Measurements from ENCODE around the gene CD4.

The CD4 gene

GRCh38 chr12:6757028-6757690 is 32.2 kb upstream of the CD4 start:
- Mint-ChIP-seq H3K4me3 (no peak overlapping the region), H3K9me3 (no peaks in the 10 kb centered on the region), H3K4me1 (peaks cover 14% of the 10 kb centered on the region), H3K27ac (no peak overlapping the region), H3K36me3 (no peaks in the 10 kb centered on the region), H3K27me3 (peaks cover 7% of the 10 kb centered on the region)
- DNase-seq (ENCODE audit: low spot score in 2 of 2) (no peak), ATAC-seq (ENCODE audit: low read depth) (no peak)

- Mint-ChIP-seq H3K27me3 (peaks cover 10% of the 10 kb centered on the region), H3K4me1 (peaks cover 11% of the 10 kb centered on the region), H3K9me3 (no peaks in the 10 kb centered on the region), H3K27ac (no peak overlapping the region), H3K36me3 (peaks cover 2% of the 10 kb centered on the region), H3K4me3 (no peak overlapping the region)
- ATAC-seq (ENCODE audit: low read depth) (peak; percentile 16), DNase-seq (ENCODE audit: low spot score in 2 of 2) (no peak)
These were observed 30.7 kb upstream of the CD4 start for GRCh38 chr12:6758506-6759095.

GRCh38 chr12:6759741-6760140 is 29.6 kb upstream of the CD4 start:
- ATAC-seq (ENCODE audit: low read depth): no peak
- Mint-ChIP-seq H3K27ac (no peak overlapping the region), H3K27me3 (peaks cover 18% of the 10 kb centered on the region)

GRCh38 chr12:6763380-6763779 is 25.9 kb upstream of the CD4 start:
- Mint-ChIP-seq H3K27ac (no peak overlapping the region), H3K27me3 (peaks cover 26% of the 10 kb centered on the region), H3K36me3 (peaks cover 2% of the 10 kb centered on the region), H3K4me3 (no peak overlapping the region), H3K4me1 (peaks cover 28% of the 10 kb centered on the region), H3K9me3 (no peaks in the 10 kb centered on the region)
- DNase-seq (ENCODE audit: low spot score in 2 of 2) (no peak), ATAC-seq (ENCODE audit: low read depth) (no peak)

More at GRCh38 chr12:6759741-6760140, 29.6 kb upstream of the CD4 start:
- no peak for DNase-seq (ENCODE audit: low spot score in 2 of 2)
- peaks cover 2% of the 10 kb centered on the region for H3K36me3 Mint-ChIP-seq
- H3K9me3 Mint-ChIP-seq: no peaks in the 10 kb centered on the region
- no peak overlapping the region for H3K4me3 Mint-ChIP-seq
- peaks cover 19% of the 10 kb centered on the region for H3K4me1 Mint-ChIP-seq

- DNase-seq (ENCODE audit: low spot score in 2 of 2) (peak in 1 of 2 donors; percentile 49), ATAC-seq (ENCODE audit: low read depth) (peak; percentile 78)
- Mint-ChIP-seq H3K27me3 (peaks cover 29% of the 10 kb centered on the region), H3K4me3 (peak overlapping the region; percentile 37), H3K9me3 (no peaks in the 10 kb centered on the region), H3K27ac (no peak overlapping the region), H3K4me1 (peaks cover 22% of the 10 kb centered on the region), H3K36me3 (peaks cover 2% of the 10 kb centered on the region)
These were observed 25.1 kb upstream of the CD4 start for GRCh38 chr12:6764011-6764828.

- ATAC-seq (ENCODE audit: low read depth): no peak
- no peak for DNase-seq (ENCODE audit: low spot score in 2 of 2)
- Mint-ChIP-seq H3K27me3 (peaks cover 35% of the 10 kb centered on the region), H3K9me3 (no peaks in the 10 kb centered on the region), H3K4me3 (peak overlapping the region; percentile 62), H3K27ac (peak overlapping the region; percentile 0), H3K36me3 (peaks cover 2% of the 10 kb centered on the region), H3K4me1 (peaks cover 22% of the 10 kb centered on the region)
These were observed 24.2 kb upstream of the CD4 start for GRCh38 chr12:6765048-6765633.

GRCh38 chr12:6765634-6766581 is 23.4 kb upstream of the CD4 start, which contains the start of gene PTMS:
TSS of gene PTMS (plus strand) at chr12:6766363. CDS start at chr12:6766706, 343 bp downstream.
- ATAC-seq (ENCODE audit: low read depth) (peak; percentile 9), DNase-seq (ENCODE audit: low spot score in 2 of 2) (no peak)
- Mint-ChIP-seq H3K27ac (peak within 1 kb of the TSS; percentile 49), H3K4me3 (peak within 1 kb of the TSS; percentile 93), H3K9me3 (no peaks in the 10 kb centered on the region), H3K27me3 (peaks cover 40% of the 10 kb centered on the region), H3K36me3 (peaks cover 2% of the 10 kb centered on the region), H3K4me1 (peaks cover 22% of the 10 kb centered on the region)

- H3K36me3 Mint-ChIP-seq: peaks cover 2% of the 10 kb centered on the region
- H3K27me3 Mint-ChIP-seq: peaks cover 43% of the 10 kb centered on the region
- no peaks in the 10 kb centered on the region for H3K9me3 Mint-ChIP-seq
- peaks cover 23% of the 10 kb centered on the region for H3K4me1 Mint-ChIP-seq
- peak overlapping the region; percentile 93 for H3K4me3 Mint-ChIP-seq
- DNase-seq (ENCODE audit: low spot score in 2 of 2) (peak; percentile 46 to 64), ATAC-seq (ENCODE audit: low read depth) (peak; percentile 74)
- H3K27ac Mint-ChIP-seq: peak overlapping the region; percentile 49
These were observed 22.5 kb upstream of the CD4 start for GRCh38 chr12:6766651-6767349.

- Mint-ChIP-seq H3K9me3 (no peaks in the 10 kb centered on the region), H3K27me3 (peaks cover 43% of the 10 kb centered on the region)
These were observed 21.7 kb upstream of the CD4 start for GRCh38 chr12:6767353-6768319.

GRCh38 chr12:6768437-6768914 is 20.9 kb upstream of the CD4 start:
- ATAC-seq (ENCODE audit: low read depth) (no peak), DNase-seq (ENCODE audit: low spot score in 2 of 2) (no peak)
- peaks cover 31% of the 10 kb centered on the region for H3K4me1 Mint-ChIP-seq
- no peak overlapping the region for H3K27ac Mint-ChIP-seq
- H3K27me3 Mint-ChIP-seq: peaks cover 47% of the 10 kb centered on the region
- peak overlapping the region; percentile 1 for H3K4me3 Mint-ChIP-seq
- H3K36me3 Mint-ChIP-seq: no peaks in the 10 kb centered on the region
- no peaks in the 10 kb centered on the region for H3K9me3 Mint-ChIP-seq

More at GRCh38 chr12:6767353-6768319, 21.7 kb upstream of the CD4 start:
- Mint-ChIP-seq H3K4me3 (peak overlapping the region; percentile 93), H3K4me1 (peaks cover 28% of the 10 kb centered on the region), H3K27ac (peak overlapping the region; percentile 49), H3K36me3 (no peaks in the 10 kb centered on the region)
- ATAC-seq (ENCODE audit: low read depth) (no peak), DNase-seq (ENCODE audit: low spot score in 2 of 2) (no peak)

GRCh38 chr12:6768990-6769389 is 20.3 kb upstream of the CD4 start:
- DNase-seq (ENCODE audit: low spot score in 2 of 2) (no peak), ATAC-seq (ENCODE audit: low read depth) (no peak)
- no peaks in the 10 kb centered on the region for H3K36me3 Mint-ChIP-seq
- peaks cover 30% of the 10 kb centered on the region for H3K4me1 Mint-ChIP-seq
- H3K4me3 Mint-ChIP-seq: no peak overlapping the region
- peaks cover 47% of the 10 kb centered on the region for H3K27me3 Mint-ChIP-seq
- H3K9me3 Mint-ChIP-seq: no peaks in the 10 kb centered on the region
- H3K27ac Mint-ChIP-seq: no peak overlapping the region

- Mint-ChIP-seq H3K27ac (no peak overlapping the region), H3K27me3 (peaks cover 45% of the 10 kb centered on the region), H3K4me1 (peaks cover 27% of the 10 kb centered on the region), H3K4me3 (no peak overlapping the region), H3K36me3 (no peaks in the 10 kb centered on the region), H3K9me3 (no peaks in the 10 kb centered on the region)
- DNase-seq (ENCODE audit: low spot score in 2 of 2) (no peak), ATAC-seq (ENCODE audit: low read depth) (no peak)
These were observed 19.7 kb upstream of the CD4 start for GRCh38 chr12:6769666-6770065.
